Ovary (tissue), 3 donors: ENCODE data around the gene GAPDHS.

Experiments used
- CTCF ChIP-seq, 3 donors: fragments of 450-650 bp in 2 of 3; fragments of 200-600 bp in 1 of 3; IDR thresholded peaks; one replicate each; pipeline versions ENCODE4 v1.5.1 to v1.8.0; 2016 to 2022; ENCODE audit warnings: antibody characterized with exemption in 3 of 3, mild to moderate bottlenecking in 1 of 3
- POLR2A ChIP-seq: fragments of 450-650 bp; IDR thresholded peaks from one replicate; pipeline ENCODE4 v1.6.1; 2017; ENCODE audit warnings: antibody characterized with exemption, mild to moderate bottlenecking, moderate library complexity
- donor health status: DM: no; HTN: no; CAD: no.

GRCh38 chr19:35544110-35544802 is 11.0 kb downstream of the GAPDHS start:
- TF ChIP-seq CTCF (IDR thresholded peaks at IDR 0.05) (no peak), POLR2A (no peak)
